GM19463 (cell line): ENCODE results near the gene ASGR1.
A peak's percentile ranks its signal among the peaks of the same experiment; 100 is the strongest.
"Not testable (repeated sequence)": the region's sequence is repeated elsewhere in the genome, so short reads cannot be mapped to it uniquely, and the experiment has no call there.

Experiments used
- ATAC-seq: cut with Tn5 transposase; IDR thresholded peaks from one replicate; pipeline ENCODE4 v1.9.1; 2021; ENCODE audit warnings: mild to moderate bottlenecking, moderate library complexity; ENCODE audit not compliant: unreplicated experiment

The ASGR1 gene

DNA sequence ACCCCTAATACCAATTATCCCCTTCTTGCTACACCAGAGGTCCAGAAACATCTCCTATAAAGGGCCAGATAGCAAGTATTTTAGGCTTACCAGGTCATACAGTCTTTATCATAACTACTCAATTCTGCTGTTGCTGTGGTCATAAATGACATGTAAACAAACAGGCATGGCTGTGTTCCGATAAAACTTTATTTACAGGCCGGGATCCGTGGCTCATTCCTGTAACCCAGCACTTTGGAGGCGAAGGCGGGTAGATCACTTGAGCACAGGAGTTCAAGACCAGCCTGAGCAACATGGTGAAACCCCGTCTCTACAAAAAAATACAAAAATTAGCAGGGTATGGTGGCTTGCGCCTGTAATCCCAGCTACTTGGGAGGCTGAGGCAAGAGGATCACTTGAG is 12.3 kb downstream of the ASGR1 start:
- ATAC-seq = no peak

- not testable (repeated sequence) for ATAC-seq
Observed at GRCh38 chr17:7159571-7159970, 19.6 kb downstream of the ASGR1 start.

DNA sequence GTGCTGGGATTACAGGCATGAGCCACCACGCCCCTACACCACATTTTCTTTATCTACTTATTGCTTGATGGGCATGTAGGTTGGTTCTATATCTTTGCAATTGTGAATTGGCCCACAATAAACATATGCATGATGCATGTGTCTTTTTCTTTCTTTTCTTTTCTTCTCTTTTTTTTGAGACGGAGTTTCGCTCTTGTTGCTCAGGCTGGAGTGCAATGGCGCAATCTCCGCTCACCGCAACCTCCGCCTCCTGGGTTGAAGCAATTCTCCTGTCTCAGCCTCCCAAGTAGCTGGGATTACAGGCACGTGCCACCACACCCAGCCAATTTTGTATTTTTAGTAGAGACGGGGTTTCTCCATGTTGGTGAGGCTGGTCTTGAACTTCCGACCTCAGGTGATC is 20.7 kb downstream of the ASGR1 start:
- ATAC-seq = not testable (repeated sequence)

DNA sequence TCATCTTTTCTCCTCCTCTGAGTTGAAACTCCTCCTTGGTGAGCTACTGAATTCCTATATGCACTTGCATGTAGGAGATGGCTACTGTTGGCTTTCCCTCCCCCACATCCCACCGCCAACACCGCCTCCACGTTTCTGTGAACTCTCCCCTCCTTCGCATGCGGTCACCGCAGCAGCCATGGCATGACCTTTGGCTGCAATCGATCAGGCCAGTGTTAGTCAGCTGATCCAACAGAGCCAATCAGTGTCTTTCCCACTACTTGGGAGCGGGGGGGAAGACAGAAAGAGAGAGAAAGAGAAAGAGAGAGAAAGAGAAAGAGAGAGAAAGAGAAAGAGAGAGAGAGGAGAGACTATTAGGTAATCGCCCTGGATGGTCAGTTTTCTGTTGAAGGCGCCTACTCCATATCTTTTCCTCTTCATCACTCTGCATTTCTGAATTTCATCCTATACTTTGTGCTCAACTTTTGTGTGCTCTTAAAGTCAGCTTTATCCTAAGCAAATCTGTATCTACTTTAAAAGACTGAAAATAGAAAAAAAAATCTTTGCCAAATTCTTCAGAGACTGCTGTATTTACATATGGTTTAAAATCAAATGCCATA is 22.7 kb downstream of the ASGR1 start:
- ATAC-seq = no peak

DNA sequence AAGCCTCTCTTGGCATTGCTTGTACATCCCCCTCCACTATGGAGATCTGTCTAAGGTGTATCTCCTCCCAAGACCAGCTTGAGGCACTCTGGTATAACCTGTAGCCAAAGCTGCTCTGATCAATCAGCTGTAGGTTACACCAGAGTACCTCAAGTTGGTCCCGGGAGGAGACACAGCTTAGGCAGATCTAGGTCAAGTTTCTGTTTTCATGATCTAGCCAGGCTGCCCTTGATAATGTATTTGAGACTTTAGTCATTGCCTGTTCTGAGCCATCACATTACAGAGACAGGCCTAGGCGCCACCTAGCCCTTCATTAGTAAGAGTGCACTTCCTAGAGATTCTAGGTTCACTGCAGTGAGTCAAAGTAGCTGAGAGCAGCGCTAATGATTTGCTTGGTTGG is 31.4 kb downstream of the ASGR1 start:
- ATAC-seq = no peak

- ATAC-seq = no peak
Observed at GRCh38 chr17:7146115-7146514, 33.1 kb downstream of the ASGR1 start.

GRCh38 chr17:7144213-7144612 is 35.0 kb downstream of the ASGR1 start:
- no peak for ATAC-seq

DNA sequence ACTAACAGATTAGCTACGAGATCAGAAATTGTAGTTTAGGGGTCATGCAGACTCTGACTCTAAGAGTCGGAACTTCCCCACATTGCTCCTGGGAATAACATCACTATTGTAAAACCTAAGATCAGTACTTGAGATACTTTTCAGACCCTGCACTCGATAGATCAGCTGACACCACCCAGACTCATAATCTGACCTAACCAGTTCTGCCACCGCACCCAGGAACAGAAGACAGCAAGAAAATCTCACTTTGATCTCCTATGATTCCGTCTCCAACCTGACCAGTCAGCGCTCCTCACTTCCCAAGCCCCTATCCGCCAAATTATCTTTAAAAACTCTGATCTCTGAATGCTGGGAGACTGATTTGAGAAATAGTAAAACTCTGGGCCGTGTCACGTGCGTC is 37.3 kb downstream of the ASGR1 start:
- ATAC-seq = no peak

DNA sequence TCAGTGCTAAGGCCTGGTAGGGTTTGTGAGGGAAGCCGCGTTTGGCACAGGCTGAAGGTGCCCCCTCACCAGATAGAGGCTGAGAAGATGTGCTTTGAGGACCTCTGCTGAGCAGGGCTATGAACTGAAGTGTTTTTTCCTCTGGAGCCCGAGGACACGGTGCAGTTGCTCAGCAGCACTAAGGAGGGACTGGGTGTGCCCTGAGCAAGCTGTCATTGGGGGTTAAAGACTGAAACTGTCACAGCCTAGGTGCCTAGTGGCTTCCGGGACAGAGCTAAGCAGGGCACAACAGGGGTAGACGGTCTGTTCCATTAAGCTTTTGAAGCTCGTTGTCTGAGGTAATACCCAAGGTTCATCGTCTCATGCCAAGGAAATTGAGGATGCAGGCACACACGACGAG is 39.8 kb downstream of the ASGR1 start:
- no peak for ATAC-seq

GRCh38 chr17:7138800-7139381 is 40.3 kb downstream of the ASGR1 start:
- ATAC-seq = no peak

GRCh38 chr17:7137171-7137943 is 41.8 kb downstream of the ASGR1 start:
- ATAC-seq = no peak

- ATAC-seq = no peak
Observed at GRCh38 chr17:7136266-7136877, 42.8 kb downstream of the ASGR1 start.

GRCh38 chr17:7133916-7134315 is 45.3 kb downstream of the ASGR1 start:
- ATAC-seq = no peak

DNA sequence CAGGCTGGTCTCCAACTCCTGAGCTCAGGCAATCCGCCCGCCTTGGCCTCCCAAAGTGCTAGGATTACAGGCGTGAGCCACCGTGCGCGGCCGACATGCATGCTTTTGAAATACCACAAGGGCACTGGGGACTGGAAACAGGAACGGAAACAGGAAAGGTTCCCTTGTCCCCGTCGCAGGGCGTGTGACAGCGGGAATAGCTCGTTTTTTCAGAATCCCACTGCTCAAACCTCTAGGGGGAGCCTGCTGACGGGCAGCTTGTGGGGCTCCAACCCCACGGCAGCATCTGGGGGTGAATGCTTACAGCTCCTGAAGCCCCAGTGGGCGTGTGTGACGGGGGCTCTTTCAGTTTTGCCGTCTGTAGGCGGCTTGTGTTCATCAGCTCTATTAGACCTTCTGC is 45.7 kb downstream of the ASGR1 start:
- no peak for ATAC-seq

DNA sequence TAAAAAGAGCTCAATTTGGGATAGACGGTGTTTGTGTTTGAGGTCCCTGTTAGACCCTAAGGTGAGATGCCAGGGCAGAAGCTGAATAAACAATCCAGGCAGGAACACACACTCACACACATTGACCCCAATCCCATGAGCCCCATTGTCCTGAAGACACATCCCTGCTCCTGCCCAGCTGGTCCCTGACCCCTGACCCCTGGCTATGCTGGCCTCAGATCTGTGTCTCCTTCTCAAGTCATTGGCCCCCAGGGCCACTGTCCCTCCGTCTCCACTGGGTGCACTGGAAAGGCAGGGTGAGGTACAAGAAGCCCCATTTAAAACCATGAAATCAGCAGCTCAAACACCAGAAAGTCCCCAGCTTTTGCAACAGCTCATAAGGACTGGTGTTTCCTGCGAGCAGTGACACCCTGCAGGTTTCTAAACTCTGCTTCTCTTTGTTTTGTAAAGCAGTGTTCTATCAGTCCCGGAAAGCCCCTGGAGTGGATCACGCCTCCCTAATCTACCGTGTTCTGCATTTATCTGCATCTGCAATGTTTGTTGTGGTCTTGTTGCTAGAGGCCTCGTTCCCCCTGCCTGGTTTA is 46.6 kb downstream of the ASGR1 start:
- peak; percentile 67 for ATAC-seq

- ATAC-seq = no peak
Observed at GRCh38 chr17:7131423-7131791, 47.8 kb downstream of the ASGR1 start.

GRCh38 chr17:7130621-7131422 is 48.3 kb downstream of the ASGR1 start:
- ATAC-seq = no peak

DNA sequence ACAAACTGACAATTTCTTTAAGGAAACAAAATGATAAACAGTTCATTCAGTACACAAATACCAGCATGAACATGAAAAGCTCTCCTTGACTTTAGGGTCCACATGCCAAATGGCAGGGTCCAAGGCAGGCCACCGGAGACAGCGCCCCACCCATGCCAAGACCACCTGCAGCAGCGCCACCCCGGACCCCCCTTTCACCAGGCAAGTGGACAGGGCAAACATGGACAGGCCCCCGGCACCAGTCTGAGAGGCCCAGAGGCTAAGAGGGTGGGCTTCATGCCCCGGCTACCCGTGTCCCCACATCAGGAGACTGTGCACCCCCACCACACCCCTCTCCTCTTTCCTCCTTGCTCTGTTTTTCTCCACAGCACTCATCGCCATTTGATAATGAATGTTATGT is 49.9 kb downstream of the ASGR1 start:
- no peak for ATAC-seq

DNA sequence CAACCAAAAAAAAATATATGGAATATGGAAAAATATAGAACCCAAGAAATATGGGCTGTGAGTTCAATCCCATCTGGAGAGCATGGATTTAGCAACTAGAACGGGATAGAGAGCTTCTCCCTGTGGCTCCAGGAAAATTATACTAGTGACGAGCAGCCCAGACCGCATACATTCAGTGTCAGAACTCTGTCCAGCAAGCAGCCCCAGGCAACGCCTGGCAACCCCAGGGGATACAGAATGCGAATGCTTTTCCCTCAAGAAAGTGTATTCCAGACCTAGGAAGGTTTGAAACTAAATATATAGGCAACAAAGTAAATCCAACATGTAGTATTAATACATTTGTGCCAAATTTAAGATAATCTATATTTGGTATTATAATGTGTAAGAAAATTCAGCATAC is 51.0 kb downstream of the ASGR1 start:
- no peak for ATAC-seq

DNA sequence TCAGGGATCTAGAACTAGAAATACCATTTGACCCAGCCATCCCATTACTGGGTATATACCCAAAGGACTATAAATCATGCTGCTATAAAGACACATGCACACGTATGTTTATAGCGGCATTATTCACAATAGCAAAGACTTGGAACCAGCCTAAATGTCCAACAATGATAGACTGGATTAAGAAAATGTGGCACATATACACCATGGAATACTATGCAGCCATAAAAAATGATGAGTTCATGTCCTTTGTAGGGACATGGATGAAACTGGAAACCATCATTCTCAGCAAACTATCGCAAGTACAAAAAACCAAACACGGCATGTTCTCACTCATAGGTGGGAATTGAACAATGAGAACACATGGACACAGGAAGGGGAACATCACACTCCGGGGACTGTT is 51.7 kb downstream of the ASGR1 start:
- not testable (repeated sequence) for ATAC-seq

GRCh38 chr17:7126386-7126785 is 52.8 kb downstream of the ASGR1 start:
- not testable (repeated sequence) for ATAC-seq
